Endothelial cell of umbilical vein (primary cell): ENCODE results near the gene LFNG. TPM values are rescaled to one million over a fixed set of nuclear protein-coding genes. Genes with fewer than 3 reads are reported as not detected.

ENCODE experiments used
- BruUV-seq: library from RNA; stranded (reverse); fragments of 400-500 nt; replicated peaks from 2 replicates; lab custom pipeline; 2021; lab: Mats Ljungman, UMichigan
- CTCF ChIA-PET: fragments of 300-600, 350-600 bp; sonication (Branson Sonifier 250); formaldehyde crosslinking; loops from one replicate; lab custom pipeline; 2021; ENCODE audit warnings: antibody characterized with exemption, inconsistent platforms; lab: Charles Lee
- POLR2A ChIA-PET: fragments of 300-600, 350-600 bp; sonication (Branson Sonifier 250); formaldehyde crosslinking; loops from one replicate; lab custom pipeline; 2021; ENCODE audit warnings: antibody characterized with exemption, inconsistent platforms; lab: Charles Lee
- DNase-seq: peaks from one replicate; pipeline ENCODE4 v3.0.0-alpha.2; 2011; ENCODE audit warnings: low read depth, low spot score
- FAIRE-seq: peaks from 2 replicates; lab custom pipeline; 2011; peaks lifted over from hg19 to GRCh38; lab: Jason Lieb, UNC
- H2AFZ ChIP-seq: 2 replicates; pipeline ENCODE4 v1.6.0; 2012; ENCODE audit warnings: low read depth, low read length, control low read depth, inconsistent platforms
- H3K27ac ChIP-seq: 2 replicates; pipeline ENCODE4 v1.5.1; 2011; ENCODE audit warnings: low read depth, mild to moderate bottlenecking, control low read depth, low read length, moderate library complexity; ENCODE audit not compliant: insufficient read depth
- H3K27me3 ChIP-seq, 2 experiments: 2 replicates each; pipeline versions ENCODE4 v1.6.0 to v1.6.1; 2011; ENCODE audit warnings: low read length in 2 of 2, mixed read lengths in 1 of 2; ENCODE audit not compliant: control insufficient read depth in 2 of 2, insufficient read depth in 2 of 2
- H3K36me3 ChIP-seq, 2 experiments: 2 replicates in 1 of 2; 3 replicates in 1 of 2; pipeline ENCODE4 v1.5.1; 2011; ENCODE audit warnings: low read length in 2 of 2, mild to moderate bottlenecking in 1 of 2, moderate library complexity in 1 of 2; ENCODE audit not compliant: control insufficient read depth in 2 of 2, insufficient read depth in 2 of 2; ENCODE audit errors: extremely low read depth in 1 of 2
- H3K4me1 ChIP-seq: 3 replicates; pipeline ENCODE4 v1.5.1; 2011; ENCODE audit warnings: mild to moderate bottlenecking, low read length; ENCODE audit not compliant: control insufficient read depth, insufficient read depth; ENCODE audit errors: extremely low read depth
- H3K4me2 ChIP-seq: 2 replicates; pipeline ENCODE4 v1.6.1; 2011; ENCODE audit warnings: low read length, control low read depth, mixed read lengths; ENCODE audit not compliant: insufficient read depth
- H3K4me3 ChIP-seq, 3 experiments: fragments of 200-600 bp in 1 of 3; sonication (generic), shearing (Covaris generic) in 1 of 3; replicated peaks in 1 of 3; 2 replicates each; pipeline ENCODE4 v1.5.1; 2011 to 2016; ENCODE audit warnings: control low read depth in 3 of 3, low read length in 3 of 3, mild to moderate bottlenecking in 2 of 3, inconsistent platforms in 1 of 3, low read depth in 1 of 3, moderate library complexity in 1 of 3; ENCODE audit not compliant: insufficient read depth in 1 of 3
- H3K79me2 ChIP-seq: 2 replicates; pipeline ENCODE4 v1.6.0; 2012; ENCODE audit warnings: low read length, inconsistent platforms; ENCODE audit not compliant: control insufficient read depth, insufficient read depth
- H3K9ac ChIP-seq: replicated peaks from 2 replicates; pipeline ENCODE3; 2011; ENCODE audit warnings: low read length, control low read depth; ENCODE audit not compliant: insufficient read depth; ENCODE audit errors: extremely low read depth
- H3K9me1 ChIP-seq: replicated peaks from 3 replicates; pipeline ENCODE4 v1.6.0; 2011; ENCODE audit warnings: mild to moderate bottlenecking, low read length; ENCODE audit not compliant: control insufficient read depth, insufficient read depth; ENCODE audit errors: extremely low read depth
- H3K9me3 ChIP-seq: replicated peaks from 2 replicates; pipeline ENCODE4 v1.5.1; 2012; ENCODE audit warnings: low read length, inconsistent platforms; ENCODE audit not compliant: control insufficient read depth, insufficient read depth
- H4K20me1 ChIP-seq: replicated peaks from 2 replicates; pipeline ENCODE3; 2011; ENCODE audit warnings: mild to moderate bottlenecking, low read length; ENCODE audit not compliant: control insufficient read depth, insufficient read depth; ENCODE audit errors: extremely low read depth
- CTCF ChIP-seq, 2 donors: IDR thresholded peaks; 1 replicate in 1 of 2; 2 replicates in 1 of 2; pipeline ENCODE4 v1.5.1; 2011; ENCODE audit warnings: low read length in 2 of 2, mild to moderate bottlenecking in 2 of 2, moderate library complexity in 2 of 2, control low read depth in 1 of 2, inconsistent platforms in 1 of 2, low read depth in 1 of 2; ENCODE audit not compliant: insufficient read depth in 1 of 2; ENCODE audit errors: extremely low read depth in 1 of 2
- EZH2 ChIP-seq: IDR thresholded peaks from 2 replicates; pipeline ENCODE4 v1.6.1; 2012; ENCODE audit warnings: borderline replicate concordance, low read depth, mild to moderate bottlenecking, moderate library complexity, low read length, inconsistent platforms; ENCODE audit not compliant: severe bottlenecking
- FOS ChIP-seq: IDR thresholded peaks from 2 replicates; pipeline ENCODE4 v1.6.1; 2011; ENCODE audit warnings: mild to moderate bottlenecking, low read length, moderate library complexity, borderline replicate concordance; ENCODE audit not compliant: insufficient read depth
- GATA2 ChIP-seq: IDR thresholded peaks from 2 replicates; pipeline ENCODE4 v1.7.0; 2011; ENCODE audit warnings: low read depth, mild to moderate bottlenecking, moderate library complexity, mixed read lengths, low read length; ENCODE audit not compliant: insufficient read length, insufficient read depth
- JUN ChIP-seq: IDR thresholded peaks from 2 replicates; pipeline ENCODE4 v1.6.1; 2011; ENCODE audit warnings: borderline replicate concordance, low read depth; ENCODE audit not compliant: insufficient read length, insufficient read depth
- POLR2A ChIP-seq: IDR thresholded peaks from 2 replicates; pipeline ENCODE4 v1.6.1; 2012; ENCODE audit warnings: low read depth, mild to moderate bottlenecking, control low read depth, low read length
- POLR2AphosphoS5 ChIP-seq: IDR thresholded peaks from 2 replicates; pipeline ENCODE4 v1.6.1; 2012; ENCODE audit warnings: low read depth, mild to moderate bottlenecking, control low read depth, low read length, moderate library complexity; ENCODE audit not compliant: insufficient read depth
- dilution Hi-C: fragments of 300-500 bp; cut with MboI; formaldehyde crosslinking; loops from one replicate; pipeline ENCODE4 v1.15.0; 2019; ENCODE audit warnings: low sequenced_read_pairs; ENCODE audit not compliant: extremely low pct_ligation_motif_present
- intact Hi-C: fragments of 100-400 bp; cut with micrococcal nuclease; formaldehyde crosslinking; loops from one replicate; pipeline ENCODE4 v1.10.0; 2022
- polyA plus RNA-seq, 4 experiments: library from polyadenylated mRNA; depleted of rRNA in 3 of 4; stranded (reverse) in 3 of 4; unstranded in 1 of 4; fragments of >200 nt; gene quantifications; 2 replicates each; pipeline versions ENCODE4 v1.2.1 to v1.2.3, GENCODE V29; 2011 to 2012; ENCODE audit warnings: missing spikeins in 1 of 4
- total RNA-seq: library from RNA; stranded (reverse); gene quantifications from 2 replicates; pipeline ENCODE4 v1.2.3, GENCODE V29; 2021

The LFNG gene
- total and polyA plus RNA-seq, 2 donors (not counting 3 experiments of a cell fraction or from before 2014, with no cell fraction given): 12.6 to 13.1 TPM

DNA sequence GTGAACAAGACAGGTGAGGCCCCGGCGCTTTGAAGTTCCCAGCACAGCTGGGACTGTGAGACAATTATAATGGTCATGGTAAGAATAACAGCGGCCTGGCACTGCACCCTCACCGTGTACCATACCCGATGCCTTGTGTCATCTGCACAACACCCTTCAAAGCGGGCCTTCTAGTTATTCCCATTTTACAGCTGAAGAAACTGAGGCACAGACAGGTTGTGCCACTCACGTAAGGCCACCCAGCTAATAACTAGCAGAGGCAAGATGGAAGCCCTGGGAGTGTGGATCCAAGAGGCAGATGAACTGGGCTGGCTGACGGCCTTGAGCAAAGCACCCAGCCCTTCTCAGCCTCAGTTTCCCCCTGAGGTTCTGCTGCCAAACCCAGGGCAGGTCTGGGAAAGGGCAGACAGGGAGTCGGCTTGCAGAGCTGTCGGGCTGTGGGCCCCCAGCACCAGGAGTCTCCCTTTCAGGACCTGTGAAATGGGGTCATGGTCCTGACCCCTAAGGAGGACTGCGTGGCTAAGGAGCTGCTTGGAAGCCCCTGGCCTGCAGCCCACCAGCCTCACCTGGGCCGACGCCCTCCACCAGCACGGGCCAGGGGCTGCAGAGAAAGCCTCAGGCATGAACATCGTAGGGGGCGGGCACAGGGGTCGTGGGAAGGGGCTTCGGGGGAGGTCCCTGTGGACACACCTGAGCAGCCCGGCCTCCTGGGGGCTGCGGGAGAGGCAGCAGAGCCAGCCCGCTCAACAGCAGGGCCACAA lies 15.3 kb upstream of the LFNG start:
- no peak for DNase-seq
- no peak for FAIRE-seq
- Histone ChIP-seq H2AFZ (no peak overlapping the region), H3K4me2 (no peak overlapping the region), H3K9me3 (no peaks in the 10 kb centered on the region), H3K4me3 (no peak overlapping the region), H3K36me3 (no peaks in the 10 kb centered on the region), H4K20me1 (no peaks in the 10 kb centered on the region), H3K4me1 (no peaks in the 10 kb centered on the region), H3K9ac (no peak overlapping the region), H3K79me2 (no peaks in the 10 kb centered on the region), H3K27ac (no peak overlapping the region), H3K27me3 (no peaks in the 10 kb centered on the region), H3K9me1 (no peaks in the 10 kb centered on the region)
- dilution Hi-C loops: no loop called here
- intact Hi-C loops: no loop called here
- TF ChIP-seq JUN (no peak), GATA2 (no peak), CTCF (IDR thresholded peaks at IDR 0.05; ENCODE audit: extremely low read depth in 1 of 2, insufficient read depth in 1 of 2, low read depth in 1 of 2, low read length in 2 of 2) (no peak), EZH2 (no peak), POLR2AphosphoS5 (no peak), POLR2A (no peak), FOS (no peak)
- no TSS peak for BruUV-seq
- POLR2A ChIA-PET: no interaction called here
- CTCF ChIA-PET: no interaction called here
